Activated naive CD4-positive, alpha-beta T cell treated with anti-CD3 and anti-CD28 coated beads for 36 hours (primary cell): ENCODE measurements around the gene CCDC174. TPM values are rescaled to one million over a fixed set of nuclear protein-coding genes. Genes with fewer than 3 reads are reported as not detected.

Experiments used
- CTCF ChIA-PET: fragments of 350-600 bp; sonication (Branson Sonifier 250); formaldehyde crosslinking; loops from one replicate; lab custom pipeline; 2021; ENCODE audit warnings: antibody characterized with exemption; lab: Charles Lee
- DNase-seq: peaks from one replicate; pipeline ENCODE4 v3.0.0-alpha.2; 2020
- H3K27ac Mint-ChIP-seq: one replicate; pipeline ENCODE4 v1.8.0; 2021; ENCODE audit warnings: mild to moderate bottlenecking, mixed read lengths
- H3K27me3 Mint-ChIP-seq: one replicate; pipeline ENCODE4 v1.8.0; 2021; ENCODE audit warnings: low read depth, mixed read lengths
- H3K36me3 Mint-ChIP-seq: one replicate; pipeline ENCODE4 v1.8.0; 2021; ENCODE audit warnings: low read depth, mixed read lengths
- H3K4me1 Mint-ChIP-seq: one replicate; pipeline ENCODE4 v1.8.0; 2021; ENCODE audit warnings: low read depth, mixed read lengths
- H3K4me3 Mint-ChIP-seq: one replicate; pipeline ENCODE4 v1.8.0; 2021; ENCODE audit warnings: mild to moderate bottlenecking, moderate library complexity, mixed read lengths
- H3K9me3 Mint-ChIP-seq: one replicate; pipeline ENCODE4 v1.8.0; 2021; ENCODE audit warnings: mixed read lengths
- intact Hi-C: fragments of 100-400 bp; cut with micrococcal nuclease; formaldehyde crosslinking; loops from one replicate; pipeline ENCODE4 v1.15.1; 2023
- total RNA-seq, 2 experiments: library from RNA; stranded (reverse); gene quantifications; one replicate each; pipeline ENCODE4 v1.2.3, GENCODE V29; 2021

Gene CCDC174
- total RNA-seq, 2 experiments from 2014 or later: 16.1 to 20.7 TPM

DNA sequence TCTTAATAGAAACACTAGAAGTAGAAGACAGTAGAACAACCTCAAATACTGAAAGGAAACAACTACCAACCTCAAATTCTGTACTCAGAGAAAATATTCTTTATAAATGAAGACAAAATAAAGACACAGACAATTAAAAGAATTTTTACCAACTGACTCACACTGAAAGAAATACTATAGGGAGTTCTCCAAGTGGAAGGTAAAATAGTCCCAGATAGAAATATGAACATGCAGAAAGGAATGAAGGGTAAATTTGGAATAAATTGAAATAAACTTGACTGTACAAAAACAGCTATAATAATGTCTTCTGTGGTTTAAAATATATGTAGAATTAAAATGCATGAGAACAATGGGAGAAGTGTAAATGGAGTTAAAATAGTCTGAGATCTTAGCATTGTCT lies 36.7 kb upstream of the CCDC174 start:
- H3K27ac Mint-ChIP-seq: no peak overlapping the region
- H3K4me3 Mint-ChIP-seq: no peak overlapping the region
- CTCF ChIA-PET: no interaction called here
- no peaks in the 10 kb centered on the region for H3K4me1 Mint-ChIP-seq
- H3K36me3 Mint-ChIP-seq: no peaks in the 10 kb centered on the region
- no peaks in the 10 kb centered on the region for H3K9me3 Mint-ChIP-seq
- peaks cover 15% of the 10 kb centered on the region for H3K27me3 Mint-ChIP-seq
- no peak for DNase-seq
- intact Hi-C loops: no loop called here

GRCh38 chr3:14616606-14617507 lies 34.7 kb upstream of the CCDC174 start:
- Mint-ChIP-seq H3K4me3 (no peak overlapping the region), H3K36me3 (no peaks in the 10 kb centered on the region), H3K27me3 (peaks cover 14% of the 10 kb centered on the region), H3K4me1 (no peaks in the 10 kb centered on the region), H3K9me3 (no peaks in the 10 kb centered on the region), H3K27ac (no peak overlapping the region)
- no peak for DNase-seq
- intact Hi-C loops: no loop called here
- CTCF ChIA-PET: interaction anchor here (0.6 to 0.9 kb wide), 2 partner anchors 414 to 423 kb away, joined by 3 read pairs; no protein-coding TSS in a partner anchor

DNA sequence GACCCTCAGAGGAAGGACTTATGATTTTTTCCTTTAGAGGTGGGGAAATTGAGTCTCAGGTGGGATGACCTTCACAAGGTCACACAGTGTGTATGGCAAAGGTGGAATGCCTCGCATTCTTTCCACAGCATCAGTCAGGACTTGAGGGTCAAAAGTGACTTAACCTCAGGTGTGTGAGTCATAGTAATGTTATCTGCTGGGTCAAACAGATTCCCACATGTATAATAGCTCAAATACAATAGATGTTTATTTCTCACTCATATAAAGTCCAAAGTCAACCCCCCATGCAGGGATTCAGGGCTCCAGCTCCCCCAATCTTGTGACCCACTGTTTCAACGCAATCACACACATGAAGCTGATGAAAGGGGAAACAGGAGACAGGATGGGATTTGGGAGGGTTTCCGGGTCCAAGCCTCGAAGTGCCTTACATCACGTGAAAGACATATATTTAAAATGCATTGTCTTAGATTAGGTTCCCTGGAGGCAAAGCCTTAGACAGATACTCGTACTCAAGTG lies 34.0 kb upstream of the CCDC174 start:
- H3K9me3 Mint-ChIP-seq: no peaks in the 10 kb centered on the region
- H3K36me3 Mint-ChIP-seq: no peaks in the 10 kb centered on the region
- DNase-seq: no peak
- H3K27ac Mint-ChIP-seq: no peak overlapping the region
- no peak overlapping the region for H3K4me3 Mint-ChIP-seq
- H3K27me3 Mint-ChIP-seq: peaks cover 13% of the 10 kb centered on the region
- intact Hi-C loops: no loop called here
- H3K4me1 Mint-ChIP-seq: no peaks in the 10 kb centered on the region
- CTCF ChIA-PET: interaction anchor here (0.6 to 1.1 kb wide), 2 partner anchors 113 to 423 kb away, joined by 3 read pairs; no protein-coding TSS in a partner anchor

GRCh38 chr3:14619605-14620004 lies 32.0 kb upstream of the CCDC174 start:
- Mint-ChIP-seq H3K4me3 (no peak overlapping the region), H3K27ac (no peak overlapping the region), H3K36me3 (no peaks in the 10 kb centered on the region), H3K9me3 (no peaks in the 10 kb centered on the region), H3K27me3 (peaks cover 9% of the 10 kb centered on the region), H3K4me1 (no peaks in the 10 kb centered on the region)
- DNase-seq: no peak
- intact Hi-C loops: no loop called here
- CTCF ChIA-PET: interaction anchor here (0.8 kb wide), 1 partner anchor 72 kb away, joined by 3 read pairs; no protein-coding TSS in a partner anchor

DNA sequence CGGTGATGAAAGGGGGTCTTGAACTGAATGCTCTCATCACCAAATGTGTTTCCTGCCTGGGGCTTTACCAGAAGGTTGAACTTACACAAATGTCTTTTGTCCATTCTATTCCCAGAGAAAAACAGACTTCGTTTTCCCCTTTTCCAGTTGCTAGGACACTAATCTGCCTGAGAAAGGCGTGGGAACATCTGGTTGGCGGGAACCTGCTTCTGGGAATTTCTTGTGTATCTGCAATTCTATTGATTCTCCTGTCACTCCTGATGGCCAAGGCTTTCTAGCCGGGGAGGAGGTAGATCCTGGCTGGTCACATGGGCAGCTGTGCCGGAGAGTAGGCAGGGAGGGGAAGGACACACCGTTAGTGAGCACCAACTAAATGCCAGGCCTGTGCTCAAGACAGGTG lies 31.1 kb upstream of the CCDC174 start:
- Mint-ChIP-seq H3K4me3 (no peak overlapping the region), H3K9me3 (no peaks in the 10 kb centered on the region), H3K27me3 (peaks cover 5% of the 10 kb centered on the region), H3K36me3 (no peaks in the 10 kb centered on the region), H3K27ac (no peak overlapping the region), H3K4me1 (no peaks in the 10 kb centered on the region)
- intact Hi-C loops: no loop called here
- CTCF ChIA-PET: no interaction called here
- no peak for DNase-seq

GRCh38 chr3:14621093-14621492 lies 30.5 kb upstream of the CCDC174 start:
- intact Hi-C loops: no loop called here
- Mint-ChIP-seq H3K27me3 (peaks cover 5% of the 10 kb centered on the region), H3K4me3 (no peak overlapping the region)

DNA sequence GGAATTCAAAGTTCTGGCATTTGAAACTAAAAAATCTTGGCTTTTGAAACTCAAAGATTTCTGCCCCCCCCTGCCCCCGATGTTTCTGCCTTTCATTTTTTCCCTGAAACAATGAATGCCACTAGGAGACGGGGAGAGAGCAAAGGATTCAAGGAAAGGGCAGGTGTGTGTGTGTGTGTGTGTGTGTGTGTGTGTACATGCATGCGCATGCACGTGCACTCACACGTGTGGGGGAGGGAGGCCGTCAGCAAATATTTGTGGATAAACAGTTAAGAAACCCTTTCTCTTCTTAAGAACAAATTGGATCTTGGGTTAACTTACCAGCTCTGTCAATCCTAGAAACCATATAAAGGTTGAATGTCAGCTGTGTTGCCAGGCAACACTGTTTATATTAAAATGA lies 29.2 kb upstream of the CCDC174 start:
- intact Hi-C loops: no loop called here
- no peak for DNase-seq
- CTCF ChIA-PET: interaction anchor here (1.4 kb wide), 1 partner anchor 10 kb away, joined by 5 read pairs; no protein-coding TSS in a partner anchor

More at GRCh38 chr3:14621093-14621492, 30.5 kb upstream of the CCDC174 start:
- CTCF ChIA-PET: no interaction called here
- no peaks in the 10 kb centered on the region for H3K36me3 Mint-ChIP-seq
- H3K9me3 Mint-ChIP-seq: no peaks in the 10 kb centered on the region
- H3K4me1 Mint-ChIP-seq: no peaks in the 10 kb centered on the region
- no peak for DNase-seq
- H3K27ac Mint-ChIP-seq: no peak overlapping the region

DNA sequence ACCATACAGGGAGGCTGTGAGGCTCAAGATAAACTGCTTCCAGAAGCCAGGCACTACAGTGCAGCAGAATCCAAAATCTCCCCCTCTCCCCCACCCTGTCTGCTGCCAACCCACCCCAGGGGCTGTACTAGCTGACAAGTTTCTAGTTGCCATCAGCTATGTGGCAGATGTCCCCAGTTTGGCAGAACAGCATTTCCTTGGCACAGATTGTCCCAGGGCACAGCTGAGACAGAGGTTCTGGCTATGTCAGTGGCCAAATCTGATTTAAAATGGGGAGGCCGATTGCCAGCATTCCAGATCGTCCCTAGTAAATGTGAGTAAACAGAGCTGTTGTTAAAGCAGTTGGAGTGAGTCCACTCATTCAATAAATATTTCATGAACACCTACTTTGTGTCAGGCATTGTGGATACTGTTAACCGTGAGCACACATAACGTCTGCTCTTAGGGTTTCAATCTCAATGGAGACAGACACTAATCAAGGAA lies 28.0 kb upstream of the CCDC174 start:
- H3K9me3 Mint-ChIP-seq: no peaks in the 10 kb centered on the region
- intact Hi-C loops: no loop called here
- H3K36me3 Mint-ChIP-seq: no peaks in the 10 kb centered on the region
- CTCF ChIA-PET: interaction anchor here (0.8 to 1.4 kb wide), 2 partner anchors 9 to 420 kb away, joined by 3 to 5 read pairs; no protein-coding TSS in a partner anchor
- no peak overlapping the region for H3K27ac Mint-ChIP-seq
- no peak overlapping the region for H3K4me3 Mint-ChIP-seq
- H3K27me3 Mint-ChIP-seq: no peaks in the 10 kb centered on the region
- H3K4me1 Mint-ChIP-seq: no peaks in the 10 kb centered on the region
- no peak for DNase-seq

More for the DNA sequence above, 29.2 kb upstream of the CCDC174 start:
- Mint-ChIP-seq H3K27ac (no peak overlapping the region), H3K4me3 (no peak overlapping the region), H3K27me3 (peaks cover 5% of the 10 kb centered on the region), H3K36me3 (no peaks in the 10 kb centered on the region), H3K4me1 (no peaks in the 10 kb centered on the region), H3K9me3 (no peaks in the 10 kb centered on the region)

- Mint-ChIP-seq H3K4me3 (no peak overlapping the region), H3K9me3 (no peaks in the 10 kb centered on the region), H3K4me1 (no peaks in the 10 kb centered on the region), H3K27ac (no peak overlapping the region), H3K27me3 (no peaks in the 10 kb centered on the region), H3K36me3 (no peaks in the 10 kb centered on the region)
- no peak for DNase-seq
- intact Hi-C loops: no loop called here
- CTCF ChIA-PET: interaction anchor here (0.8 to 0.9 kb wide), 2 partner anchors 8 to 297 kb away, joined by 3 to 4 read pairs; no protein-coding TSS in a partner anchor
Observed at GRCh38 chr3:14624498-14624897, 27.1 kb upstream of the CCDC174 start.

- Mint-ChIP-seq H3K4me1 (no peaks in the 10 kb centered on the region), H3K4me3 (no peak overlapping the region), H3K27me3 (no peaks in the 10 kb centered on the region), H3K36me3 (no peaks in the 10 kb centered on the region), H3K27ac (no peak overlapping the region), H3K9me3 (no peaks in the 10 kb centered on the region)
- intact Hi-C loops: no loop called here
- no peak for DNase-seq
- CTCF ChIA-PET: no interaction called here
Observed at GRCh38 chr3:14625443-14625842, 26.1 kb upstream of the CCDC174 start.

- Mint-ChIP-seq H3K4me1 (no peaks in the 10 kb centered on the region), H3K27ac (no peak overlapping the region), H3K36me3 (no peaks in the 10 kb centered on the region), H3K4me3 (no peak overlapping the region), H3K27me3 (no peaks in the 10 kb centered on the region), H3K9me3 (no peaks in the 10 kb centered on the region)
- DNase-seq: no peak
- CTCF ChIA-PET: no interaction called here
- intact Hi-C loops: no loop called here
Observed at GRCh38 chr3:14627815-14628214, 23.7 kb upstream of the CCDC174 start.

DNA sequence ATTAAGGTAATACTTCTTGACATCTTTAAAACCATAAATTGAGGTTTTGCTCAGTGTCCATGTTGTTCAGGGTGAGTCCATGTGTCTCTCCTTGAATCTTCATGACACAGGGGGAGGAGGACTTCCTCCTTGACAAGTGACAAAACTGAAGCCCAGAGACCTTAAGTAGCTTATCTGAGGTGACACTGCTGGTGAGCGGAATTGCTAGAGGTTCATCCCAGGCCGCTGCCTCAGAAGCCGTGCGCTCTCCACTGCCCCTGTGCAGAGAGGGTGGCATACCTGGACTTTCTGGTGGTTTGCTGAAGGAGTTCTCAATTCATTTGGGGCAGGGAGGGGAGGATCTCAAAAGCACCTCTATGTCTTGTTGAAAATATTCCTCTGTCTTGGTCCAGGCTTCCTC lies 23.2 kb upstream of the CCDC174 start:
- H3K27me3 Mint-ChIP-seq: no peaks in the 10 kb centered on the region
- H3K4me1 Mint-ChIP-seq: no peaks in the 10 kb centered on the region
- H3K9me3 Mint-ChIP-seq: no peaks in the 10 kb centered on the region
- DNase-seq: no peak
- CTCF ChIA-PET: no interaction called here
- intact Hi-C loops: no loop called here
- no peak overlapping the region for H3K4me3 Mint-ChIP-seq
- H3K36me3 Mint-ChIP-seq: no peaks in the 10 kb centered on the region
- no peak overlapping the region for H3K27ac Mint-ChIP-seq
